Fibroblast of lung (primary cell): ENCODE data around the gene MGAT5. TPM values are rescaled to one million over a fixed set of nuclear protein-coding genes. Genes with fewer than 3 reads are reported as not detected.

Experiments used
- DNase-seq, 2 donors: peaks; one replicate each; pipeline versions ENCODE4 v3.0.0 to v3.0.0-alpha.2; 2010; ENCODE audit warnings: low read depth in 2 of 2
- H2AFZ ChIP-seq: 2 replicates; pipeline ENCODE4 v1.5.1; 2012; ENCODE audit warnings: low read length, control low read depth, inconsistent platforms
- H3K27ac ChIP-seq: 2 replicates; pipeline ENCODE4 v1.5.1; 2011; ENCODE audit warnings: low read length, control low read depth; ENCODE audit not compliant: insufficient read depth
- H3K27me3 ChIP-seq: 2 replicates; pipeline ENCODE4 v1.5.1; 2011; ENCODE audit warnings: mild to moderate bottlenecking, low read length; ENCODE audit not compliant: control insufficient read depth, insufficient read depth
- H3K36me3 ChIP-seq: 2 replicates; pipeline ENCODE4 v1.5.1; 2011; ENCODE audit warnings: low read length; ENCODE audit not compliant: control insufficient read depth, insufficient read depth
- H3K4me1 ChIP-seq: 2 replicates; pipeline ENCODE4 v1.5.1; 2011; ENCODE audit warnings: low read length; ENCODE audit not compliant: control insufficient read depth, insufficient read depth; ENCODE audit errors: extremely low read depth
- H3K4me2 ChIP-seq: 2 replicates; pipeline ENCODE4 v1.5.1; 2011; ENCODE audit warnings: low read length, control low read depth; ENCODE audit not compliant: insufficient read depth; ENCODE audit errors: extremely low read depth
- H3K4me3 ChIP-seq, 4 experiments: fragments of 200-600 bp in 1 of 4; sonication (generic) in 1 of 4; replicated peaks in 1 of 4; 2 replicates each; pipeline ENCODE4 v1.5.1; 2011 to 2016; ENCODE audit warnings: low read length in 4 of 4, low read depth in 3 of 4, mild to moderate bottlenecking in 3 of 4, control low read depth in 2 of 4, inconsistent platforms in 1 of 4, mixed read lengths in 1 of 4; ENCODE audit not compliant: insufficient read depth in 1 of 4; ENCODE audit errors: control extremely low read depth in 1 of 4
- H3K79me2 ChIP-seq: 2 replicates; pipeline ENCODE4 v1.5.1; 2012; ENCODE audit warnings: mild to moderate bottlenecking, low read length, inconsistent platforms; ENCODE audit not compliant: control insufficient read depth, insufficient read depth
- H3K9ac ChIP-seq: 2 replicates; pipeline ENCODE4 v1.5.1; 2011; ENCODE audit warnings: mild to moderate bottlenecking, low read length, control low read depth; ENCODE audit not compliant: insufficient read depth
- H3K9me3 ChIP-seq: 2 replicates; pipeline ENCODE4 v1.5.1; 2012; ENCODE audit warnings: low read depth, low read length; ENCODE audit not compliant: control insufficient read depth, insufficient read depth
- H4K20me1 ChIP-seq: 2 replicates; pipeline ENCODE4 v1.5.1; 2011; ENCODE audit warnings: low read length; ENCODE audit not compliant: control insufficient read depth, insufficient read depth; ENCODE audit errors: extremely low read depth
- EZH2 ChIP-seq: IDR thresholded peaks from 2 replicates; pipeline ENCODE4 v1.5.1; 2012; ENCODE audit warnings: low read length, control low read depth, mild to moderate bottlenecking; ENCODE audit errors: missing control alignments
- polyA plus RNA-seq, 2 donors: library from polyadenylated mRNA; depleted of rRNA in 1 of 2; stranded (reverse) in 1 of 2; unstranded in 1 of 2; fragments of >200 nt; gene quantifications; 2 replicates each; pipeline ENCODE4 v1.2.1, GENCODE V29; 2011 to 2012; ENCODE audit warnings: missing spikeins in 1 of 2
- total RNA-seq: library from RNA; depleted of rRNA; stranded (reverse); fragments of >200 nt; gene quantifications from 2 replicates; pipeline ENCODE4 v1.2.1, GENCODE V29; 2014
- TF ChIP-seq, protein P1 (sequence below), 2 donors: IDR thresholded peaks in 1 of 2; conservative IDR thresholded peaks in 1 of 2; 1 replicate in 1 of 2; 2 replicates in 1 of 2; pipeline ENCODE4 v1.5.1; 2011 to 2012; ENCODE audit warnings: low read length in 2 of 2, control low read depth in 1 of 2, inconsistent platforms in 1 of 2, low read depth in 1 of 2, mild to moderate bottlenecking in 1 of 2

The MGAT5 gene
- total and polyA plus RNA-seq, 2 donors (not counting 1 experiment from before 2014, with no cell fraction given) = 270 to 301 TPM

GRCh38 chr2:134462791-134463698 lies 209.2 kb downstream of the MGAT5 start:
- no peak overlapping the region for H3K27ac ChIP-seq
- no peak overlapping the region for H3K4me3 ChIP-seq
- no peaks in the 10 kb centered on the region for H3K27me3 ChIP-seq
- no peak for DNase-seq
- H3K9me3 ChIP-seq = no peaks in the 10 kb centered on the region
- H2AFZ ChIP-seq = no peak overlapping the region
- no peak overlapping the region for H3K4me2 ChIP-seq
- TF ChIP-seq, protein P1, sequence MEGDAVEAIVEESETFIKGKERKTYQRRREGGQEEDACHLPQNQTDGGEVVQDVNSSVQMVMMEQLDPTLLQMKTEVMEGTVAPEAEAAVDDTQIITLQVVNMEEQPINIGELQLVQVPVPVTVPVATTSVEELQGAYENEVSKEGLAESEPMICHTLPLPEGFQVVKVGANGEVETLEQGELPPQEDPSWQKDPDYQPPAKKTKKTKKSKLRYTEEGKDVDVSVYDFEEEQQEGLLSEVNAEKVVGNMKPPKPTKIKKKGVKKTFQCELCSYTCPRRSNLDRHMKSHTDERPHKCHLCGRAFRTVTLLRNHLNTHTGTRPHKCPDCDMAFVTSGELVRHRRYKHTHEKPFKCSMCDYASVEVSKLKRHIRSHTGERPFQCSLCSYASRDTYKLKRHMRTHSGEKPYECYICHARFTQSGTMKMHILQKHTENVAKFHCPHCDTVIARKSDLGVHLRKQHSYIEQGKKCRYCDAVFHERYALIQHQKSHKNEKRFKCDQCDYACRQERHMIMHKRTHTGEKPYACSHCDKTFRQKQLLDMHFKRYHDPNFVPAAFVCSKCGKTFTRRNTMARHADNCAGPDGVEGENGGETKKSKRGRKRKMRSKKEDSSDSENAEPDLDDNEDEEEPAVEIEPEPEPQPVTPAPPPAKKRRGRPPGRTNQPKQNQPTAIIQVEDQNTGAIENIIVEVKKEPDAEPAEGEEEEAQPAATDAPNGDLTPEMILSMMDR (conservative IDR thresholded peaks at IDR 0.05 in 1 of 2, IDR thresholded peaks at IDR 0.05 in 1 of 2; ENCODE audit: low read depth in 1 of 2, low read length in 2 of 2) = no peak
- TF ChIP-seq EZH2 = no peak
- no peaks in the 10 kb centered on the region for H3K36me3 ChIP-seq
- H3K9ac ChIP-seq = no peak overlapping the region
- no peaks in the 10 kb centered on the region for H4K20me1 ChIP-seq
- H3K4me1 ChIP-seq = no peaks in the 10 kb centered on the region
- no peaks in the 10 kb centered on the region for H3K79me2 ChIP-seq

GRCh38 chr2:134463699-134464022 lies 209.8 kb downstream of the MGAT5 start:
- DNase-seq = no peak
- H3K27me3 ChIP-seq = no peaks in the 10 kb centered on the region
- H3K4me3 ChIP-seq = no peak overlapping the region
- H3K4me1 ChIP-seq = no peaks in the 10 kb centered on the region
- no peak overlapping the region for H3K27ac ChIP-seq
- H3K79me2 ChIP-seq = no peaks in the 10 kb centered on the region
- no peaks in the 10 kb centered on the region for H4K20me1 ChIP-seq
- no peak overlapping the region for H3K9ac ChIP-seq
- H3K4me2 ChIP-seq = no peak overlapping the region
- H3K36me3 ChIP-seq = no peaks in the 10 kb centered on the region
- H2AFZ ChIP-seq = no peak overlapping the region
- TF ChIP-seq EZH2 = no peak
- TF ChIP-seq, protein P1 (conservative IDR thresholded peaks at IDR 0.05 in 1 of 2, IDR thresholded peaks at IDR 0.05 in 1 of 2; ENCODE audit: low read depth in 1 of 2, low read length in 2 of 2) = no peak
- no peaks in the 10 kb centered on the region for H3K9me3 ChIP-seq

GRCh38 chr2:134465228-134466105 lies 211.6 kb downstream of the MGAT5 start:
- no peaks in the 10 kb centered on the region for H3K9me3 ChIP-seq
- H3K27ac ChIP-seq = no peak overlapping the region

More at GRCh38 chr2:134465228-134466105, 211.6 kb downstream of the MGAT5 start:
- H3K36me3 ChIP-seq = no peaks in the 10 kb centered on the region
- DNase-seq = no peak
- H3K4me2 ChIP-seq = no peak overlapping the region
- no peak overlapping the region for H2AFZ ChIP-seq
- H3K9ac ChIP-seq = no peak overlapping the region
- no peak overlapping the region for H3K4me3 ChIP-seq
- H3K27me3 ChIP-seq = no peaks in the 10 kb centered on the region
- no peaks in the 10 kb centered on the region for H4K20me1 ChIP-seq
- no peak for TF ChIP-seq EZH2
- TF ChIP-seq, protein P1 (conservative IDR thresholded peaks at IDR 0.05 in 1 of 2, IDR thresholded peaks at IDR 0.05 in 1 of 2; ENCODE audit: low read depth in 1 of 2, low read length in 2 of 2) = no peak
- no peaks in the 10 kb centered on the region for H3K79me2 ChIP-seq
- no peaks in the 10 kb centered on the region for H3K4me1 ChIP-seq
